Measurements from ENCODE around the gene ZNF76. TPM values are rescaled to one million over a fixed set of nuclear protein-coding genes. Genes with fewer than 3 reads are reported as not detected.
A peak's percentile ranks its signal among the peaks of the same experiment; 100 is the strongest.

ZNF76 gene
- total and polyA plus RNA-seq, 9 of the 15 experiments (the other 6 are each of a cell fraction or from before 2014, with no cell fraction given), result 1.2 to 17.8 (median 10.7) TPM

DNA sequence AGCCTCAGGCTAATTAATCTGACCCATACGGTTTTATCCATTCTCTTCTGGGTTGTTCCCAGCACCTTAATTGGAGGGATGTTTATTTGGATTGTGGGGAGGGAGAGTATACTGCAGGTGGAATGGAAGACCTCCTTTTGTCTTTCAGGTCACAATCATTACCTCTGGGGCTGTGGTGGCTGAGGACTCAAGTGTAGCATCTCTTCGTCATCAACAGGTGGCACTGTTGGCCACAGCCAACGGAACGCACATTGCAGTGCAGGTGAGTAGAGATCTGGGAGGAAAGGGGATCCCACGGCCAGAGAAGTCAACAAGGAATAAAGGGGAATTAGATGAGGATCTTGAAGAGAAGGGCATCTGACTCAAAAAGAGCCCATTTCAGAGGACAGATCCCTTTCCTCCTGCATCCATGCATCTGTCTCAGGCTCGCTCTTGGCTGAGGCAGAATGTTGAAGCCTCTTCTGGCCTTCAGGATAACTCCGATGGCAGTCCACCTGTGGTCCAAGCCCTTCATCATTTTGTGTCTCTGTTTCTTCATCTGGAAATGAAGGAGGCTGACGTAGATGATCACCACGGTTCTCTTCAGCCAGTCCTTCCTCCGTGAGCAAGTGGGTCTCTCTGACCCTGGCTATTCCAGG lies 34.9 kb downstream of the ZNF76 start (continued):
- TF ChIP-seq ARID3A (IDR thresholded peaks at IDR 0.05; ENCODE audit: borderline replicate concordance, low read depth, low read length), result no peak
- peak; percentile 90 for TF ChIP-seq STAG1 (CRISPR knock-in tag; IDR thresholded peaks at IDR 0.05; ENCODE audit: borderline replicate concordance)
- TF ChIP-seq CREB1 (IDR thresholded peaks at IDR 0.05), result peak; percentile 45; the same call in 1 of the 2 replicates
- TF ChIP-seq CREB1 (CRISPR knock-in tag; IDR thresholded peaks at IDR 0.05), result peak; percentile 74; the same call in 1 of the 2 replicates
- TF ChIP-seq, protein P1, sequence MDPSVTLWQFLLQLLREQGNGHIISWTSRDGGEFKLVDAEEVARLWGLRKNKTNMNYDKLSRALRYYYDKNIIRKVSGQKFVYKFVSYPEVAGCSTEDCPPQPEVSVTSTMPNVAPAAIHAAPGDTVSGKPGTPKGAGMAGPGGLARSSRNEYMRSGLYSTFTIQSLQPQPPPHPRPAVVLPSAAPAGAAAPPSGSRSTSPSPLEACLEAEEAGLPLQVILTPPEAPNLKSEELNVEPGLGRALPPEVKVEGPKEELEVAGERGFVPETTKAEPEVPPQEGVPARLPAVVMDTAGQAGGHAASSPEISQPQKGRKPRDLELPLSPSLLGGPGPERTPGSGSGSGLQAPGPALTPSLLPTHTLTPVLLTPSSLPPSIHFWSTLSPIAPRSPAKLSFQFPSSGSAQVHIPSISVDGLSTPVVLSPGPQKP (CRISPR knock-in tag; IDR thresholded peaks at IDR 0.05), result no peak
- TF ChIP-seq ZBTB26 (CRISPR knock-in tag; IDR thresholded peaks at IDR 0.05), result no peak
- no peak for TF ChIP-seq CHCHD3 (CRISPR knock-in tag; IDR thresholded peaks at IDR 0.05)
- no peak for TF ChIP-seq POLR3A (IDR thresholded peaks at IDR 0.05; ENCODE audit: borderline replicate concordance, extremely low read depth, insufficient read depth, insufficient read length)
- no peak for TF ChIP-seq TRIM24 (IDR thresholded peaks at IDR 0.05)
- no peak for TF ChIP-seq PHF21A (IDR thresholded peaks at IDR 0.05; ENCODE audit: borderline replicate concordance, low read depth)
- no peak for TF ChIP-seq ZKSCAN1 (IDR thresholded peaks at IDR 0.05; ENCODE audit: low read depth, low read length)
- peak; percentile 57; the same call in 1 of the 2 replicates for TF ChIP-seq REST (IDR thresholded peaks at IDR 0.05; ENCODE audit: borderline replicate concordance)
- TF ChIP-seq REST (CRISPR knock-in tag; IDR thresholded peaks at IDR 0.05; ENCODE audit: low read depth), result no peak
- TF ChIP-seq RBM39 (optimal IDR thresholded peaks at IDR 0.05; ENCODE audit: low read depth, low read length), result no peak
- TF ChIP-seq ZNF408 (CRISPR knock-in tag; IDR thresholded peaks at IDR 0.05; ENCODE audit: low read depth), result no peak

All from K562 (cell line).